ENCODE measurements around the gene ASPHD1. TPM values are rescaled to one million over a fixed set of nuclear protein-coding genes. Genes with fewer than 3 reads are reported as not detected.

Gene ASPHD1
- polyA plus RNA-seq, 1 of the 3 experiments (the other 2 are of a cell fraction): 35.1 TPM

DNA sequence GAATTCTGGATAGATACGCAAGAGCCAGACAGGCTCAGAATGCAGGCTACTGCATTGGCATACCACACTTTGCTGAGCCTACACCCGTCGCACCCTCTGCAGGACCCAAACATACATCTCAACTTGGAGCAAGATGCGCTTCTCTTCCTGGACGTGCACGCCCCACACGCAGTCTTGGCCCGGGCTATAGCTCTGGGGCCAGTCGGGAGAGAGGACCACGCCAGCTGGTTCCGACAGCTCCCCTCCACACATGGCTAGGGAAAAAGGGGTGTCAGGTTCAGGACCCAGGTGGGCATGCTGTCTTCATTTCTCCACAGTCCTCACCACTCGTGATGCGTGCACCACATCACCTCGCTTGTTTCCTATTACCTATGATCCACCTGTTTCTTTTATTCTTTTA lies 22.1 kb upstream of the ASPHD1 start:
- no peaks in the 10 kb centered on the region for H3F3A ChIP-seq (replicated peaks; ENCODE audit: insufficient read depth)
- 97% methylated on average over 13 of the region's 14 CpGs for WGBS (ENCODE audit: low lambda C conversion rate)
- H4K20me1 ChIP-seq (ENCODE audit: insufficient read depth): no peaks in the 10 kb centered on the region
- no peak overlapping the region for H3K4me3 ChIP-seq (ENCODE audit: low read depth in 2 of 2, low read length in 1 of 2)
- H3K4me1 ChIP-seq (ENCODE audit: control insufficient read depth in 1 of 2, insufficient read depth in 2 of 2, low read depth in 1 of 2, low read length in 1 of 2): no peaks in the 10 kb centered on the region
- H3K27ac ChIP-seq (ENCODE audit: low read depth in 2 of 2, low read length in 1 of 2): no peak overlapping the region
- H3K9me2 ChIP-seq: no peaks in the 10 kb centered on the region
- H3K79me2 ChIP-seq (ENCODE audit: insufficient read depth): no peaks in the 10 kb centered on the region
- ChIA-PET POLR2A (interaction anchor here (0.7 to 0.8 kb wide), 3 partner anchors 10 to 48 kb away, joined by 3 to 4 read pairs (median 3); partner anchors contain the start of genes CDIPT and KCTD13), CTCF (interaction anchor here (1.3 to 1.5 kb wide), 2 partner anchors 11 to 15 kb away, joined by 3 to 5 read pairs; partner anchors contain the start of gene CDIPT)
- H3K9me3 ChIP-seq: no peaks in the 10 kb centered on the region
- no peak overlapping the region for H3K9ac ChIP-seq
- H3K27me3 ChIP-seq (ENCODE audit: insufficient read depth): no peaks in the 10 kb centered on the region
- no peaks in the 10 kb centered on the region for H3K36me3 ChIP-seq (replicated peaks in 1 of 2; ENCODE audit: control insufficient read depth in 1 of 2, insufficient read depth in 2 of 2, low read length in 1 of 2)
- no peak for DNase-seq
- H3K4me2 ChIP-seq: no peak overlapping the region
- no peak overlapping the region for H2AFZ ChIP-seq (ENCODE audit: low read depth)
- TF ChIP-seq RCOR1 (IDR thresholded peaks at IDR 0.05; ENCODE audit: low read length) (no peak), NRF1 (IDR thresholded peaks at IDR 0.05; ENCODE audit: low read depth, low read length) (no peak), TCF12 (IDR thresholded peaks at IDR 0.05) (no peak), FOSL2 (IDR thresholded peaks at IDR 0.05; ENCODE audit: borderline replicate concordance, low read depth) (no peak), IRF3 (IDR thresholded peaks at IDR 0.05; ENCODE audit: low read depth, low read length) (no peak), SIN3A (IDR thresholded peaks at IDR 0.05; ENCODE audit: borderline replicate concordance, low read depth, low read length) (no peak), TAF1 (IDR thresholded peaks at IDR 0.05; ENCODE audit: borderline replicate concordance, low read depth, low read length) (no peak), JUND (IDR thresholded peaks at IDR 0.05) (no peak), POLR2AphosphoS5 (IDR thresholded peaks at IDR 0.05; ENCODE audit: low read depth, low read length) (no peak), FOXM1 (IDR thresholded peaks at IDR 0.05; ENCODE audit: low read depth) (no peak), RFX5 (IDR thresholded peaks at IDR 0.05; ENCODE audit: low read length) (no peak), RAD21 (IDR thresholded peaks at IDR 0.05; ENCODE audit: low read length) (no peak), EZH2phosphoT487 (IDR thresholded peaks at IDR 0.05; ENCODE audit: borderline replicate concordance, low read depth) (no peak), CTCF (IDR thresholded peaks at IDR 0.05) (no peak)
- TF ChIP-seq, protein P1, sequence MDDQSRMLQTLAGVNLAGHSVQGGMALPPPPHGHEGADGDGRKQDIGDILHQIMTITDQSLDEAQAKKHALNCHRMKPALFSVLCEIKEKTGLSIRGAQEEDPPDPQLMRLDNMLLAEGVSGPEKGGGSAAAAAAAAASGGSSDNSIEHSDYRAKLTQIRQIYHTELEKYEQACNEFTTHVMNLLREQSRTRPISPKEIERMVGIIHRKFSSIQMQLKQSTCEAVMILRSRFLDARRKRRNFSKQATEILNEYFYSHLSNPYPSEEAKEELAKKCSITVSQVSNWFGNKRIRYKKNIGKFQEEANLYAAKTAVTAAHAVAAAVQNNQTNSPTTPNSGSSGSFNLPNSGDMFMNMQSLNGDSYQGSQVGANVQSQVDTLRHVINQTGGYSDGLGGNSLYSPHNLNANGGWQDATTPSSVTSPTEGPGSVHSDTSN (IDR thresholded peaks at IDR 0.05): no peak

GRCh38 chr16:29881050-29881449 lies 19.2 kb upstream of the ASPHD1 start:
- CTCF ChIA-PET: no interaction called here
- H3K4me1 ChIP-seq (ENCODE audit: control insufficient read depth in 1 of 2, insufficient read depth in 2 of 2, low read depth in 1 of 2, low read length in 1 of 2): no peaks in the 10 kb centered on the region
- POLR2A ChIA-PET: interaction anchor here (0.5 kb wide), 1 partner anchor 27 kb away, joined by 3 read pairs; no protein-coding TSS in a partner anchor

More at GRCh38 chr16:29881050-29881449, 19.2 kb upstream of the ASPHD1 start:
- H3K27ac ChIP-seq (ENCODE audit: low read depth in 2 of 2, low read length in 1 of 2): no peak overlapping the region
- no peak for DNase-seq
- H3K9me2 ChIP-seq: no peaks in the 10 kb centered on the region
- H3K27me3 ChIP-seq (ENCODE audit: insufficient read depth): no peaks in the 10 kb centered on the region
- no peak overlapping the region for H3K9ac ChIP-seq
- no peak overlapping the region for H2AFZ ChIP-seq (ENCODE audit: low read depth)
- H3K9me3 ChIP-seq: no peaks in the 10 kb centered on the region
- no peak for TF ChIP-seq POLR2AphosphoS5 (IDR thresholded peaks at IDR 0.05; ENCODE audit: low read depth, low read length)
- no peak for TF ChIP-seq SIN3A (IDR thresholded peaks at IDR 0.05; ENCODE audit: borderline replicate concordance, low read depth, low read length)
- no peak for TF ChIP-seq JUND (IDR thresholded peaks at IDR 0.05)
- WGBS (ENCODE audit: low lambda C conversion rate): 90% methylated on average over 3 of the region's 3 CpGs
- no peak overlapping the region for H3K4me3 ChIP-seq (ENCODE audit: low read depth in 2 of 2, low read length in 1 of 2)
- H4K20me1 ChIP-seq (ENCODE audit: insufficient read depth): no peaks in the 10 kb centered on the region
- no peak overlapping the region for H3K4me2 ChIP-seq
- H3K36me3 ChIP-seq (replicated peaks in 1 of 2; ENCODE audit: control insufficient read depth in 1 of 2, insufficient read depth in 2 of 2, low read length in 1 of 2): peaks cover 4 to 8% of the 10 kb centered on the region in 2 experiments
- no peaks in the 10 kb centered on the region for H3K79me2 ChIP-seq (ENCODE audit: insufficient read depth)
- H3F3A ChIP-seq (replicated peaks; ENCODE audit: insufficient read depth): no peaks in the 10 kb centered on the region

Measured in SK-N-SH (cell line).